ENCODE measurements around the gene PRDM16.

The PRDM16 gene

GRCh38 chr1:3372317-3372716, 303.3 kb downstream of the PRDM16 start:
- Histone ChIP-seq H3K4me3 (ENCODE audit: low read length) (no peak overlapping the region), H3F3A (ENCODE audit: insufficient read depth, low read length) (no peaks in the 10 kb centered on the region), H3K9ac (ENCODE audit: low read length) (no peak overlapping the region), H3K27ac (ENCODE audit: low read length) (no peak overlapping the region), H3K79me2 (ENCODE audit: low read length) (no peaks in the 10 kb centered on the region), H3K27me3 (replicated peaks; ENCODE audit: insufficient read depth, low read length) (peaks cover 76% of the 10 kb centered on the region), H3K4me1 (ENCODE audit: low read length) (no peaks in the 10 kb centered on the region), H3K9me3 (replicated peaks; ENCODE audit: insufficient read depth, low read length) (no peaks in the 10 kb centered on the region), H3K9me2 (replicated peaks; ENCODE audit: insufficient read depth, low read length) (no peaks in the 10 kb centered on the region), H3K36me3 (replicated peaks; ENCODE audit: insufficient read depth, low read length) (no peaks in the 10 kb centered on the region), H3K4me2 (ENCODE audit: low read depth, low read length) (no peak overlapping the region), H2AFZ (ENCODE audit: low read length) (no peak overlapping the region), H4K20me1 (ENCODE audit: insufficient read depth, low read length) (no peaks in the 10 kb centered on the region)
- TF ChIP-seq CTCF (IDR thresholded peaks at IDR 0.05; ENCODE audit: low read length) = no peak
- TF ChIP-seq EZH2 (optimal IDR thresholded peaks at IDR 0.05; ENCODE audit: low read depth, low read length) = no peak
- TF ChIP-seq EZH2phosphoT487 (IDR thresholded peaks at IDR 0.05; ENCODE audit: low read length) = no peak
- no peak for DNase-seq

GRCh38 chr1:3373175-3373574, 304.2 kb downstream of the PRDM16 start:
- Histone ChIP-seq H3K9me2 (replicated peaks; ENCODE audit: insufficient read depth, low read length) (no peaks in the 10 kb centered on the region), H3K9ac (ENCODE audit: low read length) (no peak overlapping the region), H3K27ac (ENCODE audit: low read length) (no peak overlapping the region), H3F3A (ENCODE audit: insufficient read depth, low read length) (no peaks in the 10 kb centered on the region), H3K36me3 (replicated peaks; ENCODE audit: insufficient read depth, low read length) (no peaks in the 10 kb centered on the region), H3K4me1 (ENCODE audit: low read length) (no peaks in the 10 kb centered on the region), H3K9me3 (replicated peaks; ENCODE audit: insufficient read depth, low read length) (no peaks in the 10 kb centered on the region), H2AFZ (ENCODE audit: low read length) (no peak overlapping the region), H3K27me3 (replicated peaks; ENCODE audit: insufficient read depth, low read length) (peaks cover 70% of the 10 kb centered on the region), H4K20me1 (ENCODE audit: insufficient read depth, low read length) (no peaks in the 10 kb centered on the region), H3K79me2 (ENCODE audit: low read length) (no peaks in the 10 kb centered on the region), H3K4me3 (ENCODE audit: low read length) (no peak overlapping the region), H3K4me2 (ENCODE audit: low read depth, low read length) (no peak overlapping the region)
- no peak for DNase-seq
- TF ChIP-seq CTCF (IDR thresholded peaks at IDR 0.05; ENCODE audit: low read length) (no peak), EZH2 (optimal IDR thresholded peaks at IDR 0.05; ENCODE audit: low read depth, low read length) (no peak), EZH2phosphoT487 (IDR thresholded peaks at IDR 0.05; ENCODE audit: low read length) (no peak)

- no peaks in the 10 kb centered on the region for H4K20me1 ChIP-seq (ENCODE audit: insufficient read depth, low read length)
Observed at GRCh38 chr1:3373700-3374405, 304.9 kb downstream of the PRDM16 start.

More at GRCh38 chr1:3373700-3374405, 304.9 kb downstream of the PRDM16 start:
- no peaks in the 10 kb centered on the region for H3F3A ChIP-seq (ENCODE audit: insufficient read depth, low read length)
- H3K4me3 ChIP-seq (ENCODE audit: low read length) = no peak overlapping the region
- H3K36me3 ChIP-seq (replicated peaks; ENCODE audit: insufficient read depth, low read length) = no peaks in the 10 kb centered on the region
- TF ChIP-seq EZH2phosphoT487 (IDR thresholded peaks at IDR 0.05; ENCODE audit: low read length) (no peak), CTCF (IDR thresholded peaks at IDR 0.05; ENCODE audit: low read length) (no peak), EZH2 (optimal IDR thresholded peaks at IDR 0.05; ENCODE audit: low read depth, low read length) (no peak)
- H2AFZ ChIP-seq (ENCODE audit: low read length) = no peak overlapping the region
- no peaks in the 10 kb centered on the region for H3K9me2 ChIP-seq (replicated peaks; ENCODE audit: insufficient read depth, low read length)
- H3K27ac ChIP-seq (ENCODE audit: low read length) = no peak overlapping the region
- H3K4me2 ChIP-seq (ENCODE audit: low read depth, low read length) = no peak overlapping the region
- H3K4me1 ChIP-seq (ENCODE audit: low read length) = no peaks in the 10 kb centered on the region
- no peak for DNase-seq
- peaks cover 63% of the 10 kb centered on the region for H3K27me3 ChIP-seq (replicated peaks; ENCODE audit: insufficient read depth, low read length)
- no peak overlapping the region for H3K9ac ChIP-seq (ENCODE audit: low read length)
- no peaks in the 10 kb centered on the region for H3K79me2 ChIP-seq (ENCODE audit: low read length)
- H3K9me3 ChIP-seq (replicated peaks; ENCODE audit: insufficient read depth, low read length) = no peaks in the 10 kb centered on the region
